K562 (cell line): ENCODE results near the gene BCL11A. TPM values are rescaled to one million over a fixed set of nuclear protein-coding genes. Genes with fewer than 3 reads are reported as not detected.

Experiments used
- ATAC-seq: fragments of 200-7000 bp; cut with Tn5 transposase; 3 replicates; pipeline ENCODE4 v1.9.1; 2020; ENCODE audit warnings: moderate library complexity
- BruUV-seq: library from RNA; stranded (reverse); fragments of 400-500 nt; replicated peaks from 2 replicates; lab custom pipeline; 2021; lab: Mats Ljungman, UMichigan
- CTCF ChIA-PET: fragments of 300-600 bp; formaldehyde crosslinking; extraction: SDS; loops from one replicate; lab custom pipeline; 2021; ENCODE audit warnings: low intra/inter-chr PET ratio; lab: Yijun Ruan, JAX
- POLR2A ChIA-PET: fragments of 300-600, 350-650 bp; sonication (Branson Sonifier 250); formaldehyde crosslinking; extraction: SDS; loops from one replicate; lab custom pipeline; 2021; ENCODE audit warnings: antibody characterized with exemption, inconsistent platforms; lab: Yijun Ruan, JAX
- DNase-seq, 4 experiments: peaks; one replicate each; pipeline versions ENCODE4 v3.0.0 to v3.0.0-alpha.2; 2011 to 2018; ENCODE audit warnings: low spot score in 3 of 4, mixed read lengths in 3 of 4; ENCODE audit errors: extremely low read depth in 1 of 4
- FAIRE-seq: peaks from 2 replicates; lab custom pipeline; 2011; peaks lifted over from hg19 to GRCh38; lab: Jason Lieb, UNC
- H2AFZ ChIP-seq: 2 replicates; pipeline ENCODE4 v1.6.0; 2011; ENCODE audit warnings: low read depth, low read length, control low read depth, inconsistent platforms
- H3K27ac ChIP-seq: fragments of 200-600 bp; 3 replicates; pipeline ENCODE4 v1.8.0; 2011; ENCODE audit warnings: low read depth, mild to moderate bottlenecking, control low read depth, inconsistent platforms, low read length, moderate library complexity, mixed read lengths; ENCODE audit errors: extremely low read depth
- H3K27me3 ChIP-seq, 2 experiments: fragments of 300-600 bp in 1 of 2; 2 replicates in 1 of 2; 3 replicates in 1 of 2; pipeline versions ENCODE4 v1.6.0 to v1.8.0; 2011; ENCODE audit warnings: inconsistent platforms in 2 of 2, low read length in 2 of 2, mild to moderate bottlenecking in 1 of 2, mixed read lengths in 1 of 2, moderate library complexity in 1 of 2; ENCODE audit not compliant: control insufficient read depth in 2 of 2, insufficient read depth in 2 of 2
- H3K36me3 ChIP-seq: fragments of 300-600 bp; 3 replicates; pipeline ENCODE4 v1.8.0; 2011; ENCODE audit warnings: mild to moderate bottlenecking, low read length, inconsistent platforms; ENCODE audit not compliant: control insufficient read depth, insufficient read depth
- H3K4me1 ChIP-seq, 2 experiments: fragments of 200-600 bp in 1 of 2; replicated peaks in 1 of 2; 2 replicates in 1 of 2; 3 replicates in 1 of 2; pipeline versions ENCODE4 v1.5.1 to v1.8.0; 2011; ENCODE audit warnings: inconsistent platforms in 2 of 2, low read length in 2 of 2, mild to moderate bottlenecking in 1 of 2, mixed read lengths in 1 of 2, moderate library complexity in 1 of 2; ENCODE audit not compliant: control insufficient read depth in 2 of 2, insufficient read depth in 2 of 2
- H3K4me2 ChIP-seq: 2 replicates; pipeline ENCODE4 v1.6.1; 2011; ENCODE audit warnings: low read length, control low read depth, inconsistent platforms, mixed read lengths; ENCODE audit not compliant: insufficient read depth
- H3K4me3 ChIP-seq: fragments of 200-600 bp; sonication (generic), shearing (Covaris generic); 2 replicates; pipeline ENCODE4 v1.5.1; 2016; ENCODE audit warnings: control low read depth, inconsistent platforms
- H3K79me2 ChIP-seq: fragments of 200-600 bp; 3 replicates; pipeline ENCODE4 v1.8.0; 2011; ENCODE audit warnings: low read length, inconsistent platforms; ENCODE audit not compliant: control insufficient read depth, insufficient read depth
- H3K9ac ChIP-seq, 2 experiments: 2 replicates each; pipeline versions ENCODE4 v1.6.0 to v1.6.1; 2011; ENCODE audit warnings: low read depth in 2 of 2, low read length in 2 of 2, control low read depth in 1 of 2, inconsistent platforms in 1 of 2, mild to moderate bottlenecking in 1 of 2, mixed read lengths in 1 of 2; ENCODE audit not compliant: insufficient read depth in 1 of 2
- H3K9me1 ChIP-seq: one replicate; pipeline ENCODE4 v1.6.0; 2011; ENCODE audit warnings: inconsistent platforms, mild to moderate bottlenecking, low read length, moderate library complexity; ENCODE audit not compliant: control insufficient read depth, insufficient read depth
- H3K9me3 ChIP-seq: replicated peaks from 2 replicates; pipeline ENCODE4 v1.5.1; 2011; ENCODE audit warnings: low read depth, low read length, inconsistent platforms; ENCODE audit not compliant: control insufficient read depth, insufficient read depth
- H4K20me1 ChIP-seq: replicated peaks from 2 replicates; pipeline ENCODE4 v1.6.1; 2011; ENCODE audit warnings: low read length, inconsistent platforms, mixed read lengths; ENCODE audit not compliant: control insufficient read depth, insufficient read depth
- CEBPB ChIP-seq: fragments of 450-650 bp; IDR thresholded peaks from 2 replicates; pipeline ENCODE4 v1.6.1; 2016; ENCODE audit warnings: missing genetic modification characterization, missing compliant biosample characterization
- CREM ChIP-seq: IDR thresholded peaks from 2 replicates; pipeline ENCODE4 v1.6.1; 2014; ENCODE audit warnings: antibody characterized with exemption, low read depth
- ELK3 ChIP-seq: fragments of 450-650 bp; formaldehyde crosslinking; IDR thresholded peaks from 2 replicates; pipeline ENCODE4 v1.4.0; 2020; ENCODE audit warnings: mild to moderate bottlenecking
- FOXO4 ChIP-seq: fragments of 450-650 bp; formaldehyde crosslinking; IDR thresholded peaks from 2 replicates; pipeline ENCODE4 v1.4.0; 2020; ENCODE audit warnings: mild to moderate bottlenecking, moderate library complexity
- POLR2H ChIP-seq: IDR thresholded peaks from 2 replicates; pipeline ENCODE4 v1.6.1; 2016; ENCODE audit warnings: missing genetic modification characterization, low read depth, mild to moderate bottlenecking, control low read depth, missing compliant biosample characterization, moderate library complexity
- SMAD3 ChIP-seq: fragments of 450-650 bp; formaldehyde crosslinking; conservative IDR thresholded peaks from 2 replicates; pipeline ENCODE4 v1.4.0; 2020; ENCODE audit warnings: mild to moderate bottlenecking
- TOE1 ChIP-seq, 2 experiments: fragments of 450-650 bp in 1 of 2; sonication (generic) in 1 of 2; formaldehyde crosslinking in 1 of 2; IDR thresholded peaks; 2 replicates each; pipeline versions ENCODE4 v1.7.1 to v1.8.0; 2016 to 2022; ENCODE audit warnings: borderline replicate concordance in 2 of 2, mild to moderate bottlenecking in 2 of 2, antibody characterized with exemption in 1 of 2, inconsistent platforms in 1 of 2, low read depth in 1 of 2, missing genetic modification reagents in 1 of 2, moderate library complexity in 1 of 2
- VEZF1 ChIP-seq: fragments of 200-800 bp; sonication (Bioruptor generic); IDR thresholded peaks from 2 replicates; pipeline ENCODE4 v1.6.1; 2017; ENCODE audit warnings: missing genetic modification characterization, missing compliant biosample characterization
- ZNF140 ChIP-seq: fragments of 250-450 bp; sonication (Bioruptor Pico); IDR thresholded peaks from 2 replicates; pipeline ENCODE4 v1.8.0; 2021; ENCODE audit warnings: moderate library complexity, mild to moderate bottlenecking, inconsistent platforms
- ZNF324 ChIP-seq: fragments of 250-450 bp; sonication (Bioruptor Pico); IDR thresholded peaks from 2 replicates; pipeline ENCODE4 v1.4.0; 2020; ENCODE audit warnings: mild to moderate bottlenecking
- WGBS: fragments of 100-300 bp; shearing (Covaris generic); methylation state at CpG from one replicate; pipeline ENCODE4 v1.1.6; 2016; ENCODE audit warnings: low coverage, mixed read lengths; ENCODE audit not compliant: insufficient coverage; ENCODE audit errors: missing lambda C conversion rate; 5-methylcytosine and 5-hydroxymethylcytosine counted together
- in situ Hi-C: fragments of 300-500 bp; cut with MboI; formaldehyde crosslinking; loops from 4 replicates; pipeline ENCODE4 v1.15.0; 2018; ENCODE audit warnings: inconsistent platforms, mixed read lengths
- intact Hi-C: fragments of 100-400 bp; cut with micrococcal nuclease; formaldehyde crosslinking; loops from 2 replicates; pipeline ENCODE4 v1.14.2; 2022
- polyA plus RNA-seq, 8 experiments: library from polyadenylated mRNA; depleted of rRNA in 4 of 8; stranded (reverse) in 5 of 8; unstranded in 3 of 8; fragments of >200 nt; fragmentation: Nextera tagmentation in 2 of 8; fragmentation: Illumina TruSeq in 1 of 8; extraction: Ambion mirVana in 2 of 8; extraction: Trizol in 1 of 8; gene quantifications; 2 replicates each; pipeline versions ENCODE4 v1.2.1 to v1.2.3, GENCODE V29; 2011 to 2014; ENCODE audit warnings: inconsistent platforms in 1 of 8, missing spikeins in 1 of 8
- total RNA-seq, 7 experiments: library from RNA; depleted of rRNA in 6 of 7; stranded (reverse); fragments of >200 nt in 6 of 7; fragmentation: Illumina TruSeq in 2 of 7; extraction: Trizol in 2 of 7; gene quantifications; 2 replicates each; pipeline versions ENCODE4 v1.2.1 to v1.2.3, GENCODE V29; 2011 to 2021; ENCODE audit warnings: low replicate concordance in 1 of 7

BCL11A gene
- total and polyA plus RNA-seq, 9 of the 15 experiments (the other 6 are each of a cell fraction or from before 2014, with no cell fraction given), result 0.13 TPM; not detected in 8

GRCh38 chr2:60533101-60534051 lies 20.1 kb downstream of the BCL11A start:
- H3K27ac ChIP-seq, result no peak overlapping the region
- no peaks in the 10 kb centered on the region for H3K79me2 ChIP-seq
- H3K9me3 ChIP-seq, result no peaks in the 10 kb centered on the region
- no peaks in the 10 kb centered on the region for H3K9me1 ChIP-seq
- CTCF ChIA-PET, result no interaction called here
- H3K36me3 ChIP-seq, result no peaks in the 10 kb centered on the region
- DNase-seq, result no peak
- no peak overlapping the region for H2AFZ ChIP-seq
- TF ChIP-seq ZNF140 (CRISPR knock-in tag), result no peak
- TF ChIP-seq ELK3, result no peak
- TF ChIP-seq VEZF1 (CRISPR knock-in tag), result no peak
- TF ChIP-seq CEBPB (tag), result no peak
- no peak for TF ChIP-seq ZNF324
- no peak for TF ChIP-seq FOXO4 (CRISPR knock-in tag)
- TF ChIP-seq CREM, result no peak
- TF ChIP-seq SMAD3 (CRISPR knock-in tag), result no peak
- no peak for TF ChIP-seq TOE1 (IDR thresholded peaks at IDR 0.05; ENCODE audit: borderline replicate concordance)
- TF ChIP-seq TOE1 (CRISPR knock-in tag; IDR thresholded peaks at IDR 0.05; ENCODE audit: borderline replicate concordance, low read depth), result no peak
- no peak for TF ChIP-seq POLR2H (tag)
- TF ChIP-seq, all 486 proteins: peak for 0
- in situ Hi-C loops, result no loop called here
- FAIRE-seq (no peak), ATAC-seq (no peak)
- no TSS peak for BruUV-seq
- no peaks in the 10 kb centered on the region for H4K20me1 ChIP-seq
- intact Hi-C loops, result no loop called here
- H3K4me1 ChIP-seq, result no peaks in the 10 kb centered on the region
- peaks cover 3 to 19% of the 10 kb centered on the region in 2 experiments; a peak in 3 of 5 replicates for H3K27me3 ChIP-seq
- no peak overlapping the region for H3K9ac ChIP-seq
- H3K4me3 ChIP-seq, result no peak overlapping the region
- no peak overlapping the region for H3K4me2 ChIP-seq
- 1% methylated on average over 13 of the region's 13 CpGs for WGBS
- POLR2A ChIA-PET, result no interaction called here
